H9 (cell line): Measurements from ENCODE around the gene DGKD. TPM values are rescaled to one million over a fixed set of nuclear protein-coding genes. Genes with fewer than 3 reads are reported as not detected.

Source experiments
- DNase-seq: peaks from one replicate; pipeline ENCODE4 v3.0.0-alpha.2; 2017
- H2AFZ ChIP-seq: one replicate; pipeline ENCODE4 v1.6.1; 2013; ENCODE audit warnings: mild to moderate bottlenecking, low read length, control low read depth, moderate library complexity
- H2AK5ac ChIP-seq: 2 replicates; pipeline ENCODE4 v1.6.1; 2013; ENCODE audit warnings: low read length, control low read depth, mixed read lengths; ENCODE audit not compliant: insufficient read length
- H2BK120ac ChIP-seq: one replicate; pipeline ENCODE4 v1.6.1; 2013; ENCODE audit warnings: low read depth, mild to moderate bottlenecking, low read length, control low read depth, inconsistent platforms; ENCODE audit not compliant: poor library complexity, severe bottlenecking
- H2BK12ac ChIP-seq: 2 replicates; pipeline ENCODE4 v1.6.1; 2013; ENCODE audit warnings: low read length, control low read depth, mixed read lengths, low read depth; ENCODE audit not compliant: insufficient read length
- H2BK15ac ChIP-seq: 2 replicates; pipeline ENCODE4 v1.6.1; 2013; ENCODE audit warnings: low read depth, low read length, control low read depth
- H2BK20ac ChIP-seq: one replicate; pipeline ENCODE4 v1.6.1; 2013; ENCODE audit warnings: low read depth, mild to moderate bottlenecking, low read length, control low read depth, inconsistent platforms; ENCODE audit not compliant: poor library complexity, severe bottlenecking
- H2BK5ac ChIP-seq: 2 replicates; pipeline ENCODE4 v1.6.1; 2013; ENCODE audit warnings: low read length, control low read depth, mixed read lengths; ENCODE audit not compliant: insufficient read length
- H3K14ac ChIP-seq: 2 replicates; pipeline ENCODE4 v1.6.1; 2013; ENCODE audit warnings: low read length, control low read depth; ENCODE audit not compliant: insufficient read depth
- H3K18ac ChIP-seq: 2 replicates; pipeline ENCODE4 v1.6.1; 2013; ENCODE audit warnings: low read depth, mild to moderate bottlenecking, mixed read lengths, low read length, control low read depth; ENCODE audit not compliant: insufficient read length
- H3K23ac ChIP-seq: 2 replicates; pipeline ENCODE4 v1.6.1; 2013; ENCODE audit warnings: low read length, control low read depth, mixed read lengths, low read depth; ENCODE audit not compliant: insufficient read length
- H3K23me2 ChIP-seq: 2 replicates; pipeline ENCODE4 v1.6.1; 2013; ENCODE audit warnings: low read depth, mild to moderate bottlenecking, mixed read lengths, low read length, control low read depth; ENCODE audit not compliant: insufficient read length, poor library complexity, severe bottlenecking
- H3K27ac ChIP-seq: 2 replicates; pipeline ENCODE4 v1.5.1; 2013; ENCODE audit warnings: low read length, control low read depth, mixed read lengths, low read depth; ENCODE audit not compliant: insufficient read length
- H3K27me3 ChIP-seq: 2 replicates; pipeline ENCODE4 v1.6.1; 2013; ENCODE audit warnings: low read length, control low read depth, inconsistent platforms; ENCODE audit not compliant: insufficient read depth
- H3K4ac ChIP-seq: 2 replicates; pipeline ENCODE4 v1.6.1; 2013; ENCODE audit warnings: low read depth, mild to moderate bottlenecking, control low read depth, inconsistent platforms, low read length, moderate library complexity
- H3K4me1 ChIP-seq: 2 replicates; pipeline ENCODE4 v1.6.1; 2013; ENCODE audit warnings: low read length, control low read depth, inconsistent platforms; ENCODE audit not compliant: insufficient read depth
- H3K4me2 ChIP-seq: 2 replicates; pipeline ENCODE4 v1.6.1; 2013; ENCODE audit warnings: low read length, control low read depth, mixed read lengths; ENCODE audit not compliant: insufficient read length, insufficient read depth
- H3K56ac ChIP-seq: 2 replicates; pipeline ENCODE4 v1.6.1; 2013; ENCODE audit warnings: low read depth, mild to moderate bottlenecking, mixed read lengths, low read length, control low read depth; ENCODE audit not compliant: insufficient read length
- H3K79me1 ChIP-seq: 2 replicates; pipeline ENCODE4 v1.6.1; 2013; ENCODE audit warnings: low read depth, mild to moderate bottlenecking, moderate library complexity, low read length, control low read depth, inconsistent platforms; ENCODE audit not compliant: insufficient read depth, poor library complexity, severe bottlenecking
- H3K79me2 ChIP-seq: 2 replicates; pipeline ENCODE4 v1.6.1; 2013; ENCODE audit warnings: low read length, control low read depth, inconsistent platforms; ENCODE audit not compliant: insufficient read depth
- H3K9ac ChIP-seq: 2 replicates; pipeline ENCODE4 v1.6.1; 2013; ENCODE audit warnings: low read length, control low read depth, mixed read lengths; ENCODE audit not compliant: insufficient read length; ENCODE audit errors: extremely low read depth
- H3K9me3 ChIP-seq: one replicate; pipeline ENCODE4 v1.6.1; 2013; ENCODE audit warnings: low read depth, low read length, inconsistent platforms; ENCODE audit not compliant: control insufficient read depth
- H3T11ph ChIP-seq: one replicate; pipeline ENCODE4 v1.6.1; 2013; ENCODE audit warnings: mild to moderate bottlenecking, low read length, control low read depth, inconsistent platforms
- H4K20me1 ChIP-seq: one replicate; pipeline ENCODE4 v1.6.1; 2013; ENCODE audit not compliant: control insufficient read depth, insufficient read length, insufficient read depth
- H4K5ac ChIP-seq: 2 replicates; pipeline ENCODE4 v1.6.1; 2013; ENCODE audit warnings: low read depth, mild to moderate bottlenecking, mixed read lengths, low read length, control low read depth; ENCODE audit not compliant: insufficient read length
- H4K8ac ChIP-seq: replicated peaks from 2 replicates; pipeline ENCODE4 v1.6.1; 2013; ENCODE audit warnings: low read length, control low read depth, mixed read lengths, low read depth; ENCODE audit not compliant: insufficient read length
- H4K91ac ChIP-seq: 2 replicates; pipeline ENCODE4 v1.6.1; 2013; ENCODE audit warnings: low read depth, mild to moderate bottlenecking, moderate library complexity, mixed read lengths, low read length, control low read depth; ENCODE audit not compliant: insufficient read length
- H3K27ac Mint-ChIP-seq, 3 experiments: 2 replicates in 2 of 3; 3 replicates in 1 of 3; pipeline ENCODE4 v1.8.0; 2020 to 2021; ENCODE audit warnings: mixed read lengths in 3 of 3, mild to moderate bottlenecking in 1 of 3, moderate library complexity in 1 of 3
- H3K27me3 Mint-ChIP-seq: 2 replicates; pipeline ENCODE4 v1.8.0; 2021; ENCODE audit warnings: low read depth, mild to moderate bottlenecking, moderate library complexity, mixed read lengths
- H3K36me3 Mint-ChIP-seq, 3 experiments: 2 replicates in 2 of 3; 3 replicates in 1 of 3; pipeline ENCODE4 v1.8.0; 2020 to 2021; ENCODE audit warnings: low read depth in 3 of 3, mixed read lengths in 3 of 3; ENCODE audit not compliant: insufficient read depth in 1 of 3
- H3K4me1 Mint-ChIP-seq, 2 experiments: 2 replicates each; pipeline ENCODE4 v1.8.0; 2020; ENCODE audit warnings: mixed read lengths in 2 of 2
- H3K4me3 Mint-ChIP-seq, 2 experiments: 2 replicates in 1 of 2; 3 replicates in 1 of 2; pipeline ENCODE4 v1.8.0; 2020 to 2021; ENCODE audit warnings: mild to moderate bottlenecking in 2 of 2, mixed read lengths in 2 of 2, moderate library complexity in 1 of 2
- H3K9me3 Mint-ChIP-seq, 2 experiments: 2 replicates in 1 of 2; 3 replicates in 1 of 2; pipeline ENCODE4 v1.8.0; 2020; ENCODE audit warnings: mild to moderate bottlenecking in 2 of 2, mixed read lengths in 2 of 2, moderate library complexity in 1 of 2
- CTCF ChIP-seq: fragments of 200-600 bp; sonication (generic); conservative IDR thresholded peaks from 3 replicates; pipeline ENCODE4 v1.8.0; 2021; ENCODE audit warnings: antibody characterized with exemption, mild to moderate bottlenecking
- WGBS: extraction: QIAGEN DNeasy Blood & Tissue Kit; methylation state at CpG from one replicate; pipeline ENCODE4 v1.1.7; 2013; ENCODE audit warnings: missing lambda C conversion rate, low lambda C conversion rate, mixed read lengths; ENCODE audit not compliant: insufficient read length; ENCODE audit errors: extremely low coverage; 5-methylcytosine and 5-hydroxymethylcytosine counted together
- total RNA-seq: library from RNA; stranded (reverse); gene quantifications from 2 replicates; pipeline ENCODE4 v1.2.1, GENCODE V29; 2021

DGKD gene
- total RNA-seq, 1 experiment from 2014 or later = 20.7 TPM

- H3K27me3 ChIP-seq = no peaks in the 10 kb centered on the region
- H4K5ac ChIP-seq = no peak overlapping the region
- no peak overlapping the region for H2AK5ac ChIP-seq
- no peak; the same call in 2 of the 3 replicates for TF ChIP-seq CTCF
- no peak overlapping the region for H2BK120ac ChIP-seq
- H3K4me3 Mint-ChIP-seq = no peak overlapping the region
- H3K4ac ChIP-seq = no peak overlapping the region
- H3K23me2 ChIP-seq = no peaks in the 10 kb centered on the region
- H3K9me3 ChIP-seq = no peaks in the 10 kb centered on the region
- no peak overlapping the region for H3T11ph ChIP-seq
- H3K4me2 ChIP-seq = no peak overlapping the region
- no peaks in the 10 kb centered on the region for H3K79me1 ChIP-seq
- no peak overlapping the region for H4K8ac ChIP-seq
- H3K36me3 Mint-ChIP-seq = peaks cover 5 to 6% (median 5%) of the 10 kb centered on the region in 3 experiments; a peak in 5 of 7 replicates
- H3K9ac ChIP-seq = no peak overlapping the region
- no peak overlapping the region for H2BK15ac ChIP-seq
- H3K23ac ChIP-seq = no peak overlapping the region
- H3K4me1 ChIP-seq = no peaks in the 10 kb centered on the region
- no peak overlapping the region for H2AFZ ChIP-seq
- no peak overlapping the region for H3K18ac ChIP-seq
- no peak overlapping the region for H3K14ac ChIP-seq
- no peak overlapping the region for H2BK12ac ChIP-seq
- no peaks in the 10 kb centered on the region for H3K27me3 Mint-ChIP-seq
- H3K56ac ChIP-seq = no peak overlapping the region
- peaks cover 3 to 10% of the 10 kb centered on the region in 2 experiments; a peak in 3 of 4 replicates for H3K4me1 Mint-ChIP-seq
- no peaks in the 10 kb centered on the region for H4K20me1 ChIP-seq
- H3K27ac Mint-ChIP-seq = no peak overlapping the region
- no peak overlapping the region for H2BK5ac ChIP-seq
- no peak for DNase-seq
- no peaks in the 10 kb centered on the region for H3K79me2 ChIP-seq
- no peak overlapping the region for H2BK20ac ChIP-seq
- peaks cover 6% of the 10 kb centered on the region in 2 experiments for H3K9me3 Mint-ChIP-seq
- no peak overlapping the region for H3K27ac ChIP-seq
- no CpG with 5 or more reads among the region's 2 CpGs for WGBS
- H4K91ac ChIP-seq = no peak overlapping the region
These were observed 143.8 kb downstream of the DGKD start for GRCh38 chr2:233498126-233498525.
